Activated CD8-positive, alpha-beta memory T cell treated with anti-CD3 and anti-CD28 coated beads, Interleukin-2, amount 50 U/mL, for 24 hours (primary cell): ENCODE results near the gene TFEB.

Experiments
- DNase-seq: peaks from one replicate; pipeline ENCODE4 v3.0.0-alpha.2; 2020; ENCODE audit errors: extremely low read depth

The TFEB gene

DNA sequence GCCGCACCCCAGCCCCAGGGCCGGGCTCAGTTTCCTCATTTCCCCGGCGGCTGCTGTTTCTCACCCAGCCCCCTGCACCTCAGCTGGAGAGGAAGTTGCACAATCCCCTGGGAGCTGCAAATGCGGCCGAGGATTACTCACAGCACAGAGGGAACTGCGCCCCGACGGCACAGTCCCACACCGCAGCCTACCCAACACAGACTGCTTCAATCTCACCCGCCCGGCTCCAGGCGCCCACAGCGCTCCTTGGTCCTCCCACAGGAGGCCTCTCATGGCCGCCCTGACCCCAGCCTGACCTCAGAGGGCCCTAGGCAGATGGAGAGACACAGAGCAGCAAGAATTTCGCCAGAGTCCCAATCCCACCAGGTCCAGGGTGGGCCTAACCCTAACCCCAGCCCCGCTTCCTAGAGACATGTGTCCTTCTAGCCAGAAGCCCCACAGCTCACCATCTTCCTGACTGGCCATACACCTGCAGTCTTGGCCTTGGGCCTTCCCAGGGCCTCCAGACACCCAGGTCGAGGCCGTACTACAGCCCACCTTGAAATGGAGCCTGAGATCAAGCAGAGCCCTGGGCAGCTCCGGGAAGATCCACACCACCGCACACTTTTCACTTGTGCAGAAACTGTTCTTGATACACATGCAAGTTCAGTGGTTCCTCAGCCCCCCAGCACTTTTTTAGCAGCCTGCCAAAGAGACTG lies 11.7 kb downstream of the TFEB start:
- no peak for DNase-seq

DNA sequence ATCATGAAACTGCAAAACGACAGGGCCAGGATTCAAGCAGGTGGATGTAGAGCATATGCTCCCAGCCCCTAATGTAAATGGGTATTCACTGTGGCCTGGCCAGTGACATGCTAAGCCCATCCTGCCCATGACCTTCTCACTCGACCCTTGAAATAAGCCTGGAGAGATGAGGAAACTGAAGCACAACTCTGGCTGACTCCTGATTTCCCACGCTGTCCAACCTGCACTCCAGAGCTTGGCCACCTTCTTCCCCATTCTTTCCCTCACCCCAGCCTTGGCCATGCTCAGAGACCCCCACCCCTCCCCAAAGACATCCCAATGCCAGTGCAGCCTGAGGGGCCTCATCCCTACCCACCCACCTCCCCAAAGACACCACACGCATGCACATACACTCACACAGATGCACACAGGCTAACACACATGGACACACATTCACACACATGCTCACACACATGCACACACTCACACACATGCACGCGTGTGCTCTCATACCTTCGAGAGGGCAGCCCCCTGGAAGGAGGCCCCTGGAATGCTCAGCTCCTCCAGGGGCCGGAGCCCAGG lies 12.4 kb downstream of the TFEB start:
- no peak for DNase-seq

DNA sequence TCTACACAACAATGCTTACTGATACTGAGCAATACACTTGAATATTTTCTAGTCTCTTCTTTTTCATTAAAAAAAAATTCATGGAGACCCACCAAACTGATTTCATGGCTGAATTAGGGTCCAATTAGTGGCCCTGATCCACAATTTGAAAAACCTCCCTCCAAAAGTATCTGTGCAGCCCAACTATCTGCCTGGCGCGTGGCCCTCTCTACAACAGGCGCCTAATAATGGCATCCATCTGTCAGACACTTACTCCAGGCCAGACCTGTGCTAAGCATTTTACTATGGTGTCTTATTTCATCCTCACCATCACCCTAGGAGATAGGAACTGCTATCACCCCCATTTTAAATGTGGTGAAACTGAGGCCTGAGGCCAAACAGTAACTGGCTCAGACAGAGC lies 14.0 kb downstream of the TFEB start:
- no peak for DNase-seq

DNA sequence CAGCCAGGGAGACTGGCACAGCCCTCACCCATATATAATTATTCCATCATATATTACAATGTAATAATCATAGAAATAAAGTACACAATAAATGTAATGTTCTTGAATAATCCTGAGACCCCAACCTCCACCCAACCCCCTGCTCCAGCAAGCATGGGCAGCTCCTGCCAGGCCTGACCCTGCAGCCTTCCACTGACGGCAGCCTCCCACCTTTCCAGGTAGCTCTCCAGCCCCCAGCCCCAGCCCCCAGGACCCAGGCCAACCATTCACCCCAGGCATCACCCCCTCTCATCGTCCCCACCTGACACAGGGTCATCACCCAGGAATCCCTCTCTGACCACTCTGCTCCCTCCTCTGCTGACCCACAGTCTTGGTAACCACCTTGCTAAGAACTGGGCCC lies 14.6 kb downstream of the TFEB start:
- no peak for DNase-seq

DNA sequence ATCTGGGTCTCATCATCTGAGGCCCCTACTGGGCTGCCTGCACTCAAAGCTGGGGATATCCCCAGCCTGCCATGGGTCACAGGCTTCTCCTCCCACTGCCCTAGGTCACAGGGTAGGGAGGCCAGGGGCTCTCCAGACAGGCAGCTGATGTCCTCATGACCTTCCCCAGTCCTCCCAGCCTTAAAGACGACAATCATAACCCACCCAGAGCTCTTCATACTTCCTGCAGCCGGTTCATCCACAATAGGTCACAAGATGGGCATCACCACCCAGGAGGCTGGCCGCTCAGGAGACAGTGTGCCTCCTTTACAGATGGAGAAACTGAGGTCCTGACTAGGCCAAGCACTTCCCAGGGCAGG lies 15.2 kb downstream of the TFEB start:
- no peak for DNase-seq

DNA sequence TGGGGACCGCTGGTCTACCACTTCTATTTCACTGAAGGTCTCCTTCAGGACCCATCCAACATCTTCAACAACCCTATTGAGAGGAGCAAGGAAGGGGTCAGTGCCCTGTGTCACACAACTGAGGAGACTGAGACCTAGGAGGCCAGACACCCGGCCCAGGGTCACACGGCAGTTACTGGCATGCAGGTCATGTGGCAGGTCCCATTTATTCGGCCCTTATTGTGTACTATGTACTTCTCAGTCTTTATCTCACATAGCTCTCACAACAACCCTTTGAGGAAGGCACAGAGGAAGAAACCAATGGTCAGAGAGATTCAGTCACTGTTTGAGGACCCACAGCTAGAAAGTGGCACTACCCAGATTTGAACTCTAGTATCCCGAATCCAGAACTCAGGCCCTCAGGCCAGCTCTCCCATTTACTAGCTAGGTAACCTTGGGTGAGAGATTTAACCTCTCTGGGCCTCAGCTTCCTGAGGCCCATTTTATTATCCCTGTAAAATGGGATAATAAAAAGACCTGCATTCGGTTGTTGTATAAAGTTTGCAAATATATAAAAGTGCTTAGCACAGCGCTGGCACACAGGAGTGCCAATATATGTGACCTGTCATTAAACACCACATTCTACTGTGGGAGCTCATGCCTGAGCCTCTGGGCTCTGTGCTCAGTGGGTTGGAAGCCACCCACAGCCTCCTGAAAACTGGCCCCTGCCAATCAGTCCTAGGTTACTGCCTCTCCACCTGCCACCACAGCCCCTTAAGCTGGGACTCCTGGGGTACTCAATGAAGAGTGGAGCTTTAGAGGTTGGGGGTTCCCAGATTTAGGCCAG lies 15.8 kb downstream of the TFEB start:
- no peak for DNase-seq

DNA sequence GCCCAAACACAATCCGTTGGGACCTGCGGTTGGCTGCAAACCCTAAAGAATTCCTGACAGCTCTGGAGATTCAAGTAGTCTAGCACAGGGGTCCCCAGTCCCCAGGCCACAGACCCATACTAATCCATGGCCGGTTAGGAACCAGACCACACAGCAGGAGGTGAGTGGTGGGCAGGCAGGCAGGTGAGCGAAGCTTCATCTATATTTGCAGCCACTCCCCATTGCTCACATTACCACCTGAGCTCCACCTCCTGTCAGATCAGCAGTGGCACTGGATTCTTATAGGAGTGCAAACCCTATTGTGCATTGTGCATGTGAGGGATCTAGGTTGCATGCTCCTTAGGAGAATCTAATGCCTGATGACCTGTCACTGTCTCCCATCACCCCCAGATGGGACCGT lies 16.6 kb downstream of the TFEB start:
- DNase-seq, result no peak

DNA sequence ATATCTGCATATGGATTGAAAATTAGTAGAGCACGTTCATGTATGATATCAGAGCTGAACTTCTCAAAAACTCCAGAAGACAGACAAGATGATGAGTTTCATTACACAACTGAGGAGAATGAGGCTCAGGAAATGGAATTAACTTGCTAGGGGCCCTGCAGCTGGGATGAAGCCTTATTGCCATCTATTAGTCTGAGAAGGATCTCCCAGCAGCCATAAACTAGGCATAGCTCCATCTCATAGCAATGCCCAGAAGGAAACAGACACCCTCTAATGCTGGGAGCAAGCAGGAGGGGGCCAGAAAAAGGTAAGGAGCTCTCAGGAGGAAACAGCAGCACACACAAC lies 18.0 kb downstream of the TFEB start:
- no peak for DNase-seq

DNA sequence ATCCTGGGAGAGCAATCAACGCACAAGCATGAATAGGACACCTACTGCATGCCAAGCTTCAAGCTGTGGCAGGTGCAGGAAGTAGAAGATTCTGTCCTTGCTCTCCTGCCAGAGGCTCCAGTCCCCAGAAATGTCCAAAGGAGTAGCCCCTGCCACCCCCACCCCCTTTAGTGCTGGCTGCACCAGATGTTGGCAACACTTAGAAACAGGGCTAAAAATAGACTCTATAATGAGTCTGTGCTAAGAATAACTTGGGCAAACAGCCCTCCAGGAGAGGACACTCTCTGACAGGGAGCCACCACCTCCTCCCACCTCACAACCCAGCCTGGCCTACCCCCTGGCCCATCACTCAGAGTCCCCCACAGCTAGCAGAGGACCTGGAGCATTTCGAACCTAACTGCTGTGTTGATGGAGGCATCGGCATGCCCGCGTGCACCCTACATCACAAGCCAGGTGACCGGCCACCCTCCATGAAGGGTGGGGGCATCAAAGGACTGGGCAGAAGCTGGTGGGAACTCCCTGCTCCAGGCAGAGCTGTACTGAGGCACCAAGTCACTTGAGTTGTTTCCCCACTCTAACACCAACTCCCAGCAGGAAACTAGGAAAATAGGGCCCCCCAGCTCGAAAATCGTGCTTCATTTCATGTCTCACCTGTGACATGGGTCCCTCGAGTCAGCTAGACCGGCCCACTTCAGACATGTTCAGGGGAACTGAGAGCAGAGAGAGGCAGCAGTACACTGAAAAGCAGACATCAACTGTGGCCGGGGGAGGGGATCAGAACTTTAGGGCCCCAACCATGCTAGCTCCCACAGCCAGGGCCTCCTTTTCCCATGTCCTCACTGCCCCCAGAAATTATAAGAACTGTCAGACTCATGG lies 18.7 kb downstream of the TFEB start:
- no peak for DNase-seq

DNA sequence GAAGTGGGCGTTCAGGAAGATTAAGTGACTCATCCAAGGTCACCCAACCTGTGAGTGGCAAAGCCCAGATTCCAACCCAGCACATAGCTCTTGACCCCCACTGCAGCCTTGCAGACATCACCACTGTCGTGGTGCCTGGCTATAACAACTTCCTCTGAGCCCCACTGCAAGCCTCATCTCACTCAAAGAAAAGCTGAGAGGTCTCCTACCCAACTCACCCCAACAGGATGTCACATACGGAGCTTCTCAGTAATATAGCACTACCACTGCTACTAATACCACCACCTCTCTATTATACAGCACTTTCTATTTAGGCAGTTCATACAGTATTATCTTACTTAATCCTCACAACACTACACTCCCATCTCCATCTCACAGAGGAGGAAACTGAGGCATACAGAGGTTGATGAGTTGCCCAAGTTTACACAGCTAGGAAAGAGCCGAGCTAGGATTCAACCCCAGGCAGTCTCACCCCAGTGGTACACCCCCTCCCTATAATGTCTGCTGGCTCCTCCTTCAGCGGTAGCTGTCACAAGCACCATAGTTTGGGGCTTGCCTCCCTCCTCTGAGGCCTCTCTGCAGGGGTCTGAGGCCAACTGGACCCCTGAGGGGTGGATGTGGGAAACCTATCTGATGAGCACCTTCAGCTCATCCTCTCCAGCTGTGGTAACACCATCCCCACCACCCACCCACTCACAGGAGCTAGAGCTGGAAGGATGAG lies 19.5 kb downstream of the TFEB start:
- no peak for DNase-seq

DNA sequence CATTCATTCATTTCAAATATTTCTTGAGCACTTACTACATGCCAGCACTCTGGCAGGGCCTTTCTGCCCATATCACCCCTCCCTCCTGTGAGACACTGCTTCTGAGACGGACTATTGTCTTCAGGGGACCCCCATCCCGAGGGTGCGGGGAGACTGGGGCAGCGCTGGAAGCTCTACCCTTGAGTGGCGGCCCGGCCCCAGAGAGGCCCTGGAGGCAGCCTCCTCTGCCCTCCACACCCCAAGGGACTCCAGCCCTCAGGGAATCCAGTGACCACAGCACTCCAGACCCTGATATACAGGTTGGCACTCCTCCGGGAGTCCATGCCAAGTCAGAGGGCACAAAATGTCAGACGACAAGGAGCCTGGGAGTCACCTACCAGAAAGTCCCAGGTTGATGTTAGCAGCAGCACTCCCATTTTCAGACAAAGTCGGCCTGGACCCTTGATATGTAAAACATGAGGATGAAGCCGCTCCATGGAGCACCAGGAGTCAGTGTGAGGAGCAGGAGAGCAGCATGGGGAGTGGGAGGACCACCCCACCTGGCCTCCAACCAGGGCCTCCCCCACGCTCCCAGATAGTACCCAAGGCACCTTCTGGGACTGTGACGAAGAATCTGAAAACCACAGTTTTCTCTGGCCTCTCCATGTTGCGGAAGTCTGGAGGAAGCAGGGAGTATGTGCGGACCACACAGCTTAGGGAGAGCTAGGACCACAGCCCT lies 20.7 kb downstream of the TFEB start:
- DNase-seq, result no peak

DNA sequence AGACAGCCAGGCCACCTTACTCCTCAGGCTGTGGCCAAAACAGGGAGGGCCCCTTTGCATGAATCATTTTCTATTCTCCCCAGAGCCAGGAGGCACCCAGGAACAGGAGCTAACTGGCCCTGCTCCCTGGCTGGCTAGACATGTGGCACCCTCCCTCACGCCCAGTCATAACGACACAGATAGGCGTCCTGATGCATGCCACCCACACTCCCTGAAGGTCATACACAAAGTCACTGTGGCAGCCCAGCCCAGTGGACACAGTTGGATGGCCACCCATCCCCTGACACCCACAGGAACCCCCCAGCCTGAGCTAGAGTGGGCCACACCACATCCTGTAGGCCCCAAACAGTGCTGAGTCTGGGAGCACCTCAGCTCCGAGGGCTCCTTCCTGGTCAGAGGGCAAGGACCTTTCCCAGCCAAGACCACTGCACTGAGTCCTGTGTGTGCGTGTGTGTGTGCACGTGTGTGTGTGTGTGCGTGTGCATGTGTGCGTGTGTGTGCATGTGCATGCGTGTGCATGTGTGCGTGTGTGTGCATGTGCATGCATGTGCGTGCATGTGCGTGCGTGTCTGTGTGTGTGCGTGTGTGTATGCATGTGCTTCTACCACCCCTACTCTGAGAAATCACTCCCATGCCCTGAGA lies 21.6 kb downstream of the TFEB start:
- no peak for DNase-seq

DNA sequence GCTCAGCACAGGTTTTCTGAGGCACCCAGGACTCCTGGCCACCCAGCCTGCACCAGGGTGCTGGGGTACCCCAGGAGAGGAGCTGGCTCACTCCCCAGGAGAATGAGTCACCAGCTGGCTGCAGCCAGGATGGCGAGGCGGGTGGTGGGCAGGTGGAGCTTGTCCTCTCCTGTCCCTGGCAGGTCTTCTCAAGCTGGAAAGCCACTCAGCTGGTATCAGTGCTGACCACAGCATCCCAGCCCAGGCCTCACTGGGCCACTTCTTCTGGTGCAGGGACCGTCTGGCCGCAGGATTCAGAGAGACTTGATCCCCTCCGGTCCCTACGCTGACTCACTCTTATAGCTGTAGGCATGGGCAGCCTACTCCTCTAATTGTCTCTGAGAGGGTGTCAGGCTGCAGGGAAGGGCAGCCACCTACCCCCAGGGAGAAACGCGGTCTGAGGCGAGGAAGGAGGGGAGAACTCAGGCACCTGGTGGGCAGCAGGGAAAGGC lies 22.2 kb downstream of the TFEB start:
- DNase-seq, result no peak

DNA sequence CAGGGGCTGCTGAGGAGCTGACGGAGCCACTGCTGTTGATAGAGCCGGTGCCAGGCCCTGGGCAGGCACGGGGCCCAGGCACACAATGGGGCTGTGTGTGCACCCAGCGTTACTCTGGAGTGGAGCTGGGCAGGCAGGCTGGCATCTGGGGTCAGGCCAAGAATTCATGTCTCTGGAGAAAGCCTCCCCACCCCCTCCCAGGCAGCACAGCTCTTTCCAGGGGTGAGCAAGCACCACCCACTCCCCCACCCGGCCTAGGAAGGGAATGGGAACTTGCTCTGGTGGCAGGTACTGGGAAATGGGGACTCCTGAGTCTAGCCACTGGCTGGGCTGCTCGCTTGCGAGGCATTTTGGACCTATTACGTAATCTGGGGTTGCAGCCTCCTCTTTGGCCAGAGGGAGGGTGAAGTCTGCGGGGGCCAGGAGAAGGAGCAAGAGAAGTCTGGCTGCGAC lies 22.7 kb downstream of the TFEB start:
- DNase-seq, result no peak

DNA sequence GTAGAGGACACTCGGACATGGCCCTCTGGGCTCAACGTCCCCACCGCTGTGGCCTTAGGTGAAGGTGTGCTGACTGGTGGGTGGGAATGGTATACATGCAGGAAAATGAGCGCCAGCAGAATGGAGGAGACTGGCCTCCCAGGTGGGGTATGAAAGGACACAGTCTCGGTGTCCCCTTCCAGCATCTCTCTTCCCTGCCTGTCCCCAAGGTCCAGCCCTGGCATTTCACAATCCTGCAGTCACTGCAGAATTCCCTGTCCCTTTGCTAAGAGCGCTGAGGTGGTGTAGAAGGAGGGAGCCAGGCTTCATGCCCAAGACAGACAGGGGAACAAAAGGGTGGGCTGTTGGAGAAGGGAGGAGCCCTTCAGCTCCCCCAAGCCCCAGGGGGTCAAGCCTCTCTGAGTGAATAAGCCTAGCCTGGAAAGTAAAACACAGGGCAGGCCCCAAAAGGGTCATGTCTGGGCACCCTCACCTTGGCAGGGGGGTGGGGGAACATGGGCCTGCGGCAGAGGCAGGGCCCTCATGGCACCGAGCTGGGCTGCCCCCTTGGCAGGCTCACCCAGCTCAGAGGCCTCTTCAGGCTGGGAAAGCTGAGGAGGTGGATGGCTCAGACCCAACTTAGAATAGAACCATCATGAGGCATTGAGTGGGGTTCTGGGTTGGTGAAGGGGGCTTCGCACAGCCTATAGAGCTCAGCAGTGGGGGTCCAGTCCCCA lies 23.9 kb downstream of the TFEB start:
- DNase-seq, result no peak

DNA sequence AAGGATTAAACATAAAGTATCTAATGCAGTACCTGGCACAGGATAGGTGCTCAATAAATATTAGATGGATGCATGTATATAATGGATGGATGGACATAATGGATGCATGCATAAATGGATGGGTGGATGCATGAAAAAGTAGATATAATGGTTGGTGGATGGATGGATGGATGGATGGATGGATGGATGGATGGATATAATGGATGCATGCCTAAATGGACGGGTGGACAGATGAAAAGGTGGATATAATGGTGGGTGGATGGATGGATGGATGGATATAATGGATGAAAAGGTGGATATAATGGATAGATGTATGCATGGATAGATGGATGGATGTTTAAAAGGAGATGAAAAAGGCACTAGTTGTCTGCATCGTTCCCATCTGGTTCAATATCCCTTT lies 26.0 kb downstream of the TFEB start:
- DNase-seq, result no peak

DNA sequence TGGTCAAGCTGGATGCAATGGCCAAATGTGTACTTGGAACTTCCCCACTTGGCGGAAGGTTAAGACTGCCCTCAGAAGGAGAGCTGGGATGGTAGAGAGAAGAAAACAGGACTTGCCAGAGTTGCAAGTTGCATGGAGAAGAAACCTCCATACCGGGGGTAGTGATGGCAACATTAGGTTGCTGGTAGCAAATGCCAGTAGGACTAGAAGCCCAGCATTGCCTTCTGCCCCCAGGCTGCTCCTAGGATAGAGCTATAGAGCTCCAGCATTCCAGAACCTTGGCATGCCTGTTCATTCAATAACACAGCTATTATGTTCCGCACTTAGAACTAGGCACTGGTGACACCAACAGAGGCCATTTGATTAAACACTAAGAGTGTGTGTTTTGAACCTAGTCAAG lies 26.6 kb downstream of the TFEB start:
- no peak for DNase-seq

DNA sequence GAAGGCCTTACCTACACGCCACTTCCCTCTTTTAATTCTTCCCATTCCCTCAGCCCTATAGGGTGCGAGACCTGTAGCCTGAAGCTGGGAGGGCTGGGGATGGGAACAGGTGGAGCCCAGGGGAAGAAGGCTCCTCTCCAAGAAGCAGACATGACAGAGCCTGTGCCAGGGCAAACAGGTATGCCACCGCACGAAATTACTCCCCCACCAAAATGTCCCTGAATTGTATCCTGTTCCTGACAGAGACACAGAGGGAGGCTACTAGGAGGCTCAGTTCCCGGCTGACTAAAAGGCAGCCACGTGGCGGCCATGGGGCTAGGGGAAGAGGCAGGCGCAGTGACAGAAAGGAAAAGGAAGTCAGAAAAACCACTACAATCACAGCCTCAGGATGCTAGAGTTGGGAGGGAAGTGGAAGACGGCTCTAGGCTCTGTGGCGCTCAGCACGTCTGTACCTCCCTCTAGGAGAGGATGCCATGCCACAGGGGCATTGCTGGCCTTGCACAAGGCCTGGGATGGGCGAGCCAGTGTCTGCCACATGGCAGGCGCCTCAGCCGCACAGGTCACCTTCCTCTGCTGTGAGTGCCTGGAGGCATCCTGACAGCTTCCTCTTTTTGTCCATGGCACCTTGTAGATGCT lies 27.7 kb downstream of the TFEB start:
- no peak for DNase-seq

DNA sequence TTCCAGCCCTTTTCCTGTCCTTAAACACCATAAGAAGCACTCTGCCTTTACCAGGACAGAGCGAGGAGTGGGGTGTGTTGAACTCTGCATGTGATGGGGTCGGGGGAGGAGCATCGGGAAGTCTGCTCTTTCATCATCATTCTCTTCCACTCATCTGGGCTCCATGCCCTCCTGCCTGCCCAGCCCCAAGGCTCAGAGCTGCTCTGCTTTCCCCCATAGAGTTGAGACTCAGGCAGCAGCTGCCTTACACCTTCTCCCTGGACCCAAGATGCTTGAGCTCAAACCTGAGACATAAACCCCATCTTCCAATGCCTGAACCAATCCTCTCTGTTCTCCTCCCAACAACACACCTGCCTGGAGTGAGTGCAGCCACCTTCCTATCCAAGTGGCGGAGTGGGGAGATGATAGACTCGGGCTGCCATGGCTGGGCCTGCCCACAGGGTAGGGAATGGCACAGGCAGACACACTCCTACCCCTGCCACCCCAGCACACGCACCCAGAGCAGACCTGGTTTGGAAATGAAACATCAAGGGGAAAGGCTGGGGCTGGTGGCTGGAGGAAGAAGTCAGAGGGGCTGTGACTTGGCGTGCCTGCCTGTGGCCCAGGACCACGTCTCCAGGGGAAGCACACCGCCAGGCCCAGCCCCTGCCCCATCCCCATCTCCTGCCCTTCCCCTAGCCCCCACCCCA lies 28.4 kb downstream of the TFEB start:
- no peak for DNase-seq
